ENCODE measurements around the gene SLCO3A1.

SLCO3A1 gene

DNA sequence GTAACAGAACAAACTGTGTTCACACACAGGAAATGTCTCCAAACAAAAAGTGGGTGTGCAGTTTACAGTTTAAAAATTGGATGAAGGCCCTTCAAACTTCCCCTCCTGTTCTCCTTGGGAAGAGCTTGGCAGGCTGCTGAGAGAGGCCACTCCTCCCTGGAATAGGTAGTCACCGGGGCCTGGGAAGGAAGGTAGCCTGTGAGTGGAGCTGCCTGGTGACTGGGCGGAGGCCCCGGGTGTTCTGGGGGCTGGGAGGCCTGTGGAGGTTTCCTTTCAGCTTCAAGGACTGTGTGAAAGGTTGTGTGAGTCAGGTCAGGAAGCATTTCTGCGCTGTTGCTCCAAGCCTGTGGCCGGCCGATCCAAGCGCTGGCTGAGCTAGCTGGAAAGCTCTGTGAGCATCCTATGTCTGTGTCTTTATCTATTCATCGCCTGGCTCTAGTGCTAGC lies 14.1 kb downstream of the SLCO3A1 start:
- Histone ChIP-seq H3K27ac (ENCODE audit: low read depth, low read length) (no peak overlapping the region), H3K4me1 (ENCODE audit: control insufficient read depth in 1 of 2, insufficient read depth in 2 of 2, low read length in 2 of 2) (peaks cover 19 to 24% of the 10 kb centered on the region in 2 donors), H3K36me3 (ENCODE audit: control insufficient read depth in 1 of 2, insufficient read depth in 2 of 2, low read length in 2 of 2) (no peaks in the 10 kb centered on the region), H3K4me3 (ENCODE audit: low read depth in 1 of 2, low read length in 2 of 2) (no peak overlapping the region), H3K27me3 (ENCODE audit: control insufficient read depth in 1 of 2, insufficient read depth in 2 of 2, low read length in 2 of 2) (no peaks in the 10 kb centered on the region), H3K9ac (ENCODE audit: low read depth in 1 of 2, low read length in 2 of 2) (no peak overlapping the region), H3K9me3 (ENCODE audit: control insufficient read depth in 1 of 2, low read length in 2 of 2) (no peaks in the 10 kb centered on the region)

DNA sequence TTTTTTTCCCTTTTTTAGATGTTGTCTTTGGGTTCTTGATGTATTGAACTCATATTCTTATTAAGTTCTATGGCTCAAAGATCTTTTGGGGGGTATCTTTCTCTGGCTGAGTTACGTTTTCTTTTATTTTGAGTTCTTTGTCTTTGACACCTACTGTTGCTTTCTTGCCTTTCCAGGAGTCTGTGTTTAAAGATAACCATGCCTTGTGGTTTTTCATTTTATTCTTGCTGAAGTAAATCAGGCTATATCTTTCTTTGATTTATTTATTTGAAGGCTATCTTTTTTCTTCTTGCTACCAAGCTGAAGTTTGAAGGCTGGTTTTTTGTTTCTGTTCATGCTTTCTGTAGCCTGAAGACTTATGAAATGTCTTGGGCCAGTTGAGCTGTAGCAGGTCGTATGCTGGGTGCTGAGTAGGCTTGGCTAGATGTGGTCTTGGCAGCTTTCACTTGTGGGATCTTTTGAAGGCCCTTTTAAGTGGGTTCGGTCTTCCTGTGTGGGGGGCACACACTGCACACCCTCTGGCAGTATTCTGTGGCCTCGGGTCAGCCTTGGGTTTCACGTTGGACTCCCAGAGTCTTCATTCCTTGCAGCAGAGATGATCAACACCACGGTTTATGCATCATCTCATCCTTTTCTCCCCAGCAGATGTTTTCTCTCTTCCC lies 17.5 kb downstream of the SLCO3A1 start:
- Histone ChIP-seq H3K4me3 (ENCODE audit: low read depth in 1 of 2, low read length in 2 of 2) (no peak overlapping the region), H3K36me3 (ENCODE audit: control insufficient read depth in 1 of 2, insufficient read depth in 2 of 2, low read length in 2 of 2) (no peaks in the 10 kb centered on the region), H3K9ac (ENCODE audit: low read depth in 1 of 2, low read length in 2 of 2) (no peak overlapping the region), H3K4me1 (ENCODE audit: control insufficient read depth in 1 of 2, insufficient read depth in 2 of 2, low read length in 2 of 2) (peaks cover 8 to 9% of the 10 kb centered on the region in 2 donors), H3K27ac (ENCODE audit: low read depth, low read length) (no peak overlapping the region), H3K9me3 (ENCODE audit: control insufficient read depth in 1 of 2, low read length in 2 of 2) (no peaks in the 10 kb centered on the region), H3K27me3 (ENCODE audit: control insufficient read depth in 1 of 2, insufficient read depth in 2 of 2, low read length in 2 of 2) (no peaks in the 10 kb centered on the region)

GRCh38 chr15:91871837-91872236 lies 18.3 kb downstream of the SLCO3A1 start:
- no peak overlapping the region for H3K27ac ChIP-seq (ENCODE audit: low read depth, low read length)

GRCh38 chr15:91872356-91873137 lies 19.0 kb downstream of the SLCO3A1 start:
- H3K4me1 ChIP-seq (ENCODE audit: control insufficient read depth in 1 of 2, insufficient read depth in 2 of 2, low read length in 2 of 2): no peaks in the 10 kb centered on the region
- H3K27ac ChIP-seq (ENCODE audit: low read depth, low read length): no peak overlapping the region

More at GRCh38 chr15:91871837-91872236, 18.3 kb downstream of the SLCO3A1 start:
- H3K27me3 ChIP-seq (ENCODE audit: control insufficient read depth in 1 of 2, insufficient read depth in 2 of 2, low read length in 2 of 2): no peaks in the 10 kb centered on the region
- H3K9ac ChIP-seq (ENCODE audit: low read depth in 1 of 2, low read length in 2 of 2): no peak overlapping the region
- H3K4me1 ChIP-seq (ENCODE audit: control insufficient read depth in 1 of 2, insufficient read depth in 2 of 2, low read length in 2 of 2): peaks cover 2% of the 10 kb centered on the region in 2 donors
- no peaks in the 10 kb centered on the region for H3K9me3 ChIP-seq (ENCODE audit: control insufficient read depth in 1 of 2, low read length in 2 of 2)
- H3K4me3 ChIP-seq (ENCODE audit: low read depth in 1 of 2, low read length in 2 of 2): no peak overlapping the region
- no peaks in the 10 kb centered on the region for H3K36me3 ChIP-seq (ENCODE audit: control insufficient read depth in 1 of 2, insufficient read depth in 2 of 2, low read length in 2 of 2)

GRCh38 chr15:91873138-91873536 lies 19.6 kb downstream of the SLCO3A1 start:
- no peak overlapping the region for H3K4me3 ChIP-seq (ENCODE audit: low read depth in 1 of 2, low read length in 2 of 2)
- H3K27ac ChIP-seq (ENCODE audit: low read depth, low read length): no peak overlapping the region

More at GRCh38 chr15:91872356-91873137, 19.0 kb downstream of the SLCO3A1 start:
- H3K36me3 ChIP-seq (ENCODE audit: control insufficient read depth in 1 of 2, insufficient read depth in 2 of 2, low read length in 2 of 2): no peaks in the 10 kb centered on the region
- H3K4me3 ChIP-seq (ENCODE audit: low read depth in 1 of 2, low read length in 2 of 2): no peak overlapping the region
- H3K27me3 ChIP-seq (ENCODE audit: control insufficient read depth in 1 of 2, insufficient read depth in 2 of 2, low read length in 2 of 2): no peaks in the 10 kb centered on the region
- H3K9ac ChIP-seq (ENCODE audit: low read depth in 1 of 2, low read length in 2 of 2): no peak overlapping the region
- no peaks in the 10 kb centered on the region for H3K9me3 ChIP-seq (ENCODE audit: control insufficient read depth in 1 of 2, low read length in 2 of 2)

GRCh38 chr15:91874171-91874570 lies 20.7 kb downstream of the SLCO3A1 start:
- Histone ChIP-seq H3K27ac (ENCODE audit: low read depth, low read length) (no peak overlapping the region), H3K9me3 (ENCODE audit: control insufficient read depth in 1 of 2, low read length in 2 of 2) (no peaks in the 10 kb centered on the region), H3K27me3 (ENCODE audit: control insufficient read depth in 1 of 2, insufficient read depth in 2 of 2, low read length in 2 of 2) (no peaks in the 10 kb centered on the region), H3K4me3 (ENCODE audit: low read depth in 1 of 2, low read length in 2 of 2) (no peak overlapping the region), H3K36me3 (ENCODE audit: control insufficient read depth in 1 of 2, insufficient read depth in 2 of 2, low read length in 2 of 2) (no peaks in the 10 kb centered on the region), H3K9ac (ENCODE audit: low read depth in 1 of 2, low read length in 2 of 2) (no peak overlapping the region), H3K4me1 (ENCODE audit: control insufficient read depth in 1 of 2, insufficient read depth in 2 of 2, low read length in 2 of 2) (no peaks in the 10 kb centered on the region)

More at GRCh38 chr15:91873138-91873536, 19.6 kb downstream of the SLCO3A1 start:
- Histone ChIP-seq H3K9me3 (ENCODE audit: control insufficient read depth in 1 of 2, low read length in 2 of 2) (no peaks in the 10 kb centered on the region), H3K4me1 (ENCODE audit: control insufficient read depth in 1 of 2, insufficient read depth in 2 of 2, low read length in 2 of 2) (no peaks in the 10 kb centered on the region), H3K36me3 (ENCODE audit: control insufficient read depth in 1 of 2, insufficient read depth in 2 of 2, low read length in 2 of 2) (no peaks in the 10 kb centered on the region), H3K9ac (ENCODE audit: low read depth in 1 of 2, low read length in 2 of 2) (no peak overlapping the region), H3K27me3 (ENCODE audit: control insufficient read depth in 1 of 2, insufficient read depth in 2 of 2, low read length in 2 of 2) (no peaks in the 10 kb centered on the region)

GRCh38 chr15:91874992-91875660 lies 21.6 kb downstream of the SLCO3A1 start:
- no peaks in the 10 kb centered on the region for H3K36me3 ChIP-seq (ENCODE audit: control insufficient read depth in 1 of 2, insufficient read depth in 2 of 2, low read length in 2 of 2)
- H3K27me3 ChIP-seq (ENCODE audit: control insufficient read depth in 1 of 2, insufficient read depth in 2 of 2, low read length in 2 of 2): no peaks in the 10 kb centered on the region
- no peak overlapping the region for H3K27ac ChIP-seq (ENCODE audit: low read depth, low read length)
- H3K4me3 ChIP-seq (ENCODE audit: low read depth in 1 of 2, low read length in 2 of 2): no peak overlapping the region
- no peak overlapping the region for H3K9ac ChIP-seq (ENCODE audit: low read depth in 1 of 2, low read length in 2 of 2)
- H3K9me3 ChIP-seq (ENCODE audit: control insufficient read depth in 1 of 2, low read length in 2 of 2): no peaks in the 10 kb centered on the region
- H3K4me1 ChIP-seq (ENCODE audit: control insufficient read depth in 1 of 2, insufficient read depth in 2 of 2, low read length in 2 of 2): no peaks in the 10 kb centered on the region

GRCh38 chr15:91876187-91876586 lies 22.7 kb downstream of the SLCO3A1 start:
- no peak overlapping the region for H3K27ac ChIP-seq (ENCODE audit: low read depth, low read length)

GRCh38 chr15:91878319-91878870 lies 24.9 kb downstream of the SLCO3A1 start:
- no peak overlapping the region for H3K9ac ChIP-seq (ENCODE audit: low read depth in 1 of 2, low read length in 2 of 2)
- no peaks in the 10 kb centered on the region for H3K36me3 ChIP-seq (ENCODE audit: control insufficient read depth in 1 of 2, insufficient read depth in 2 of 2, low read length in 2 of 2)
- no peak overlapping the region for H3K27ac ChIP-seq (ENCODE audit: low read depth, low read length)
- no peak overlapping the region for H3K4me3 ChIP-seq (ENCODE audit: low read depth in 1 of 2, low read length in 2 of 2)
- no peaks in the 10 kb centered on the region for H3K4me1 ChIP-seq (ENCODE audit: control insufficient read depth in 1 of 2, insufficient read depth in 2 of 2, low read length in 2 of 2)
- no peaks in the 10 kb centered on the region for H3K9me3 ChIP-seq (ENCODE audit: control insufficient read depth in 1 of 2, low read length in 2 of 2)
- no peaks in the 10 kb centered on the region for H3K27me3 ChIP-seq (ENCODE audit: control insufficient read depth in 1 of 2, insufficient read depth in 2 of 2, low read length in 2 of 2)

More at GRCh38 chr15:91876187-91876586, 22.7 kb downstream of the SLCO3A1 start:
- H3K4me3 ChIP-seq (ENCODE audit: low read depth in 1 of 2, low read length in 2 of 2): no peak overlapping the region
- no peaks in the 10 kb centered on the region for H3K27me3 ChIP-seq (ENCODE audit: control insufficient read depth in 1 of 2, insufficient read depth in 2 of 2, low read length in 2 of 2)
- H3K36me3 ChIP-seq (ENCODE audit: control insufficient read depth in 1 of 2, insufficient read depth in 2 of 2, low read length in 2 of 2): no peaks in the 10 kb centered on the region
- H3K9ac ChIP-seq (ENCODE audit: low read depth in 1 of 2, low read length in 2 of 2): no peak overlapping the region
- H3K4me1 ChIP-seq (ENCODE audit: control insufficient read depth in 1 of 2, insufficient read depth in 2 of 2, low read length in 2 of 2): no peaks in the 10 kb centered on the region
- no peaks in the 10 kb centered on the region for H3K9me3 ChIP-seq (ENCODE audit: control insufficient read depth in 1 of 2, low read length in 2 of 2)

- no peaks in the 10 kb centered on the region for H3K4me1 ChIP-seq (ENCODE audit: control insufficient read depth in 1 of 2, insufficient read depth in 2 of 2, low read length in 2 of 2)
- H3K9ac ChIP-seq (ENCODE audit: low read depth in 1 of 2, low read length in 2 of 2): no peak overlapping the region
- H3K27me3 ChIP-seq (ENCODE audit: control insufficient read depth in 1 of 2, insufficient read depth in 2 of 2, low read length in 2 of 2): no peaks in the 10 kb centered on the region
- no peak overlapping the region for H3K27ac ChIP-seq (ENCODE audit: low read depth, low read length)
- no peaks in the 10 kb centered on the region for H3K9me3 ChIP-seq (ENCODE audit: control insufficient read depth in 1 of 2, low read length in 2 of 2)
- no peaks in the 10 kb centered on the region for H3K36me3 ChIP-seq (ENCODE audit: control insufficient read depth in 1 of 2, insufficient read depth in 2 of 2, low read length in 2 of 2)
- H3K4me3 ChIP-seq (ENCODE audit: low read depth in 1 of 2, low read length in 2 of 2): no peak overlapping the region
Observed at GRCh38 chr15:91879158-91879557, 25.6 kb downstream of the SLCO3A1 start.
